Mammary epithelial cell (primary cell): ENCODE measurements around the gene PJVK.

Source experiments
- EZH2 ChIP-seq: IDR thresholded peaks from 2 replicates; pipeline ENCODE4 v1.6.1; 2012; ENCODE audit warnings: low read length, inconsistent platforms, borderline replicate concordance
- TF ChIP-seq, protein P1 (sequence below), 2 donors: IDR thresholded peaks in 1 of 2; conservative IDR thresholded peaks in 1 of 2; 2 replicates each; pipeline ENCODE4 v1.5.1; 2011 to 2012; ENCODE audit warnings: inconsistent platforms in 2 of 2, low read length in 2 of 2, mild to moderate bottlenecking in 2 of 2, control low read depth in 1 of 2, low read depth in 1 of 2; ENCODE audit not compliant: insufficient read depth in 1 of 2; ENCODE audit errors: extremely low read depth in 1 of 2

DNA sequence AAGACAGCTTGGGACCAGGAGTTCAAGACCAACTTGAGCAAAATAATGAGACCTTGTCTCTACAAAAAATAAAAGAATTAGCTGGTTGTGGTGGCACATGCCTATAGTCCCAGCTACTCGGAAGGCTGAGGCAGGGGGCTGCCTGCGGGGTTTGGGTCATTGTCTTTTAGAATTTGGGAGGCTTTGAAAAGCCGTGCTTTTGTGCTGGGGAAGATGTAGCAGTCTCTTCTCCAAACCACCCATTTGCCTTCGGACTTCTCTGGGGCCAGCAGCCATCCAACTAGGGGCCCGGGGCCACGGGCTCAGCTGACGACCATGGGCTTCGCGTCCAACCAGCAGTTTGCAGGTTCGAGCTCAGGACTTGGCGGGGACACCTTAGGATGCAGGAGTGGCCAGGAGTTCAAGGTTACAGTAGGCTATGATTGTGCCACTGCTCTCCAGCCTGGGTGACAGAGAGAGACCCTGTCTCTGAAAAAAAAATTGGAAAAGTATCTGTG, 6.3 kb downstream of the PJVK start:
- TF ChIP-seq, protein P1, sequence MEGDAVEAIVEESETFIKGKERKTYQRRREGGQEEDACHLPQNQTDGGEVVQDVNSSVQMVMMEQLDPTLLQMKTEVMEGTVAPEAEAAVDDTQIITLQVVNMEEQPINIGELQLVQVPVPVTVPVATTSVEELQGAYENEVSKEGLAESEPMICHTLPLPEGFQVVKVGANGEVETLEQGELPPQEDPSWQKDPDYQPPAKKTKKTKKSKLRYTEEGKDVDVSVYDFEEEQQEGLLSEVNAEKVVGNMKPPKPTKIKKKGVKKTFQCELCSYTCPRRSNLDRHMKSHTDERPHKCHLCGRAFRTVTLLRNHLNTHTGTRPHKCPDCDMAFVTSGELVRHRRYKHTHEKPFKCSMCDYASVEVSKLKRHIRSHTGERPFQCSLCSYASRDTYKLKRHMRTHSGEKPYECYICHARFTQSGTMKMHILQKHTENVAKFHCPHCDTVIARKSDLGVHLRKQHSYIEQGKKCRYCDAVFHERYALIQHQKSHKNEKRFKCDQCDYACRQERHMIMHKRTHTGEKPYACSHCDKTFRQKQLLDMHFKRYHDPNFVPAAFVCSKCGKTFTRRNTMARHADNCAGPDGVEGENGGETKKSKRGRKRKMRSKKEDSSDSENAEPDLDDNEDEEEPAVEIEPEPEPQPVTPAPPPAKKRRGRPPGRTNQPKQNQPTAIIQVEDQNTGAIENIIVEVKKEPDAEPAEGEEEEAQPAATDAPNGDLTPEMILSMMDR (conservative IDR thresholded peaks at IDR 0.05 in 1 of 2, IDR thresholded peaks at IDR 0.05 in 1 of 2; ENCODE audit: extremely low read depth in 1 of 2, insufficient read depth in 1 of 2, low read depth in 1 of 2, low read length in 2 of 2) = no peak
- no peak for TF ChIP-seq EZH2
